Neural progenitor cell (in vitro differentiated cells): ENCODE measurements around the gene TPSB2.

Experiments
- EZH2phosphoT487 ChIP-seq: fragments of 200-600 bp; sonication (generic); IDR thresholded peaks from 2 replicates; pipeline ENCODE4 v1.6.1; 2017; ENCODE audit warnings: antibody characterized with exemption
- TF ChIP-seq, protein P1 (sequence below): fragments of 200-600 bp; sonication (generic); IDR thresholded peaks from 2 replicates; pipeline ENCODE4 v1.5.1; 2017; ENCODE audit warnings: antibody characterized with exemption, mild to moderate bottlenecking

DNA sequence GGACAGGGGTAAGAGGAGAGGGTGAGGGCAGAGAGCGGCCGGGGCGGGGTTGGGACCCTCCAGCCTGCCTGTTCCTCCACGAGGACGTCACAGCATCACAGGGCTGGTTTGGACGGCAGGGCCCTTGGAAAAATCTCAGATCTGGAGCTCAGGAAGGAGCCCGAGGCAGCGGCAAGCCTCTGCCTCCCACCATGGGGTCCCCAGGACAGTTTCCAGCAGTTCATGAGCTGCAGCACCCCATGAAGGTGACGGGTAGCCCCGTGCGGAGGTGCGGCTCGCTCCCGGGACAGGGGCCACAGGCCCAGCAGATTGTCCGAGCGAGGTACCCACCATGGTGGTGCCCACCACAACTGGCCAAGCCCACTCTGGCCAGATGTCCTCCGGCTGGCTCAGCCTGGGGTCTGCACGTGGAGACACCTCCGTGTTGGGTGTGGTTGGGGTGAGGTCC lies 47.2 kb upstream of the TPSB2 start:
- TF ChIP-seq, protein P1, sequence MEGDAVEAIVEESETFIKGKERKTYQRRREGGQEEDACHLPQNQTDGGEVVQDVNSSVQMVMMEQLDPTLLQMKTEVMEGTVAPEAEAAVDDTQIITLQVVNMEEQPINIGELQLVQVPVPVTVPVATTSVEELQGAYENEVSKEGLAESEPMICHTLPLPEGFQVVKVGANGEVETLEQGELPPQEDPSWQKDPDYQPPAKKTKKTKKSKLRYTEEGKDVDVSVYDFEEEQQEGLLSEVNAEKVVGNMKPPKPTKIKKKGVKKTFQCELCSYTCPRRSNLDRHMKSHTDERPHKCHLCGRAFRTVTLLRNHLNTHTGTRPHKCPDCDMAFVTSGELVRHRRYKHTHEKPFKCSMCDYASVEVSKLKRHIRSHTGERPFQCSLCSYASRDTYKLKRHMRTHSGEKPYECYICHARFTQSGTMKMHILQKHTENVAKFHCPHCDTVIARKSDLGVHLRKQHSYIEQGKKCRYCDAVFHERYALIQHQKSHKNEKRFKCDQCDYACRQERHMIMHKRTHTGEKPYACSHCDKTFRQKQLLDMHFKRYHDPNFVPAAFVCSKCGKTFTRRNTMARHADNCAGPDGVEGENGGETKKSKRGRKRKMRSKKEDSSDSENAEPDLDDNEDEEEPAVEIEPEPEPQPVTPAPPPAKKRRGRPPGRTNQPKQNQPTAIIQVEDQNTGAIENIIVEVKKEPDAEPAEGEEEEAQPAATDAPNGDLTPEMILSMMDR = no peak
- TF ChIP-seq EZH2phosphoT487 = no peak
